ENCODE measurements around the gene PIP5K1B. TPM values are rescaled to one million over a fixed set of nuclear protein-coding genes. Genes with fewer than 3 reads are reported as not detected.

PIP5K1B gene
- total and polyA plus RNA-seq, 2 donors, result 0.94 to 1.2 TPM

DNA sequence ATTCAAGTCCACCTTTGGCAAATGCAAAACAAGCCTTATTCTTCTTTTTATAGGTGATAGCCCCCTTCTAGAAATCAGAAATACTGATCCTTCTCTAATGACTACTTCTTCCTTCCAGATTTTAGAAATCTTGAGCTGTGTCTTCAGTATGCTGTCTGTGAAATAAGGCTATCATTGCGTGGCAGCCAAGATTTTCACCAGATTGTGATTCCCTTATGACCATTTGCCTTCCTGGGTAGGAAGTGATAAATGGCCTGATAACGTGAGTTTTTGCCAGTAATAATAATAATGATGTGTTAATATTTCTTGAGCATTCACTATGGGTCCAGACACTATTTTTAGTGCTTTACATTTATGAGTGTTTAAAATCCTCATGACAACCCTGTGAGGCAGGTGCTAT, 80.9 kb downstream of the PIP5K1B start:
- WGBS, result 73% methylated on average over 2 of the region's 2 CpGs

GRCh38 chr9:68791169-68791568, 86.1 kb downstream of the PIP5K1B start:
- H3K4me3 ChIP-seq (ENCODE audit: low read length in 2 of 2), result no peak overlapping the region
- WGBS, result 97% methylated on average over 3 of the region's 3 CpGs
- no peaks in the 10 kb centered on the region for H3K4me1 ChIP-seq (ENCODE audit: control insufficient read depth in 2 of 2, insufficient read depth in 2 of 2, low read length in 2 of 2)
- no peak overlapping the region for H3K27ac ChIP-seq (ENCODE audit: low read depth in 1 of 2, low read length in 1 of 2)
- H3K36me3 ChIP-seq (ENCODE audit: control insufficient read depth in 2 of 2, insufficient read depth in 2 of 2, low read length in 1 of 2), result no peaks in the 10 kb centered on the region
- DNase-seq (ENCODE audit: low read depth in 6 of 9, low spot score in 9 of 9), result no peak
- no peaks in the 10 kb centered on the region for H3K9me3 ChIP-seq (ENCODE audit: control insufficient read depth in 2 of 2, insufficient read depth in 1 of 2, low read length in 1 of 2)
- no peaks in the 10 kb centered on the region for H3K27me3 ChIP-seq (ENCODE audit: control insufficient read depth in 2 of 2, insufficient read depth in 1 of 2, low read length in 1 of 2)

More for the DNA sequence above, 80.9 kb downstream of the PIP5K1B start:
- H3K27ac ChIP-seq (ENCODE audit: low read depth in 1 of 2, low read length in 1 of 2), result no peak overlapping the region
- H3K36me3 ChIP-seq (ENCODE audit: control insufficient read depth in 2 of 2, insufficient read depth in 2 of 2, low read length in 1 of 2), result no peaks in the 10 kb centered on the region
- H3K27me3 ChIP-seq (ENCODE audit: control insufficient read depth in 2 of 2, insufficient read depth in 1 of 2, low read length in 1 of 2), result no peaks in the 10 kb centered on the region
- no peak overlapping the region for H3K4me3 ChIP-seq (ENCODE audit: low read length in 2 of 2)
- DNase-seq (ENCODE audit: low read depth in 6 of 9, low spot score in 9 of 9), result no peak
- no peaks in the 10 kb centered on the region for H3K9me3 ChIP-seq (ENCODE audit: control insufficient read depth in 2 of 2, insufficient read depth in 1 of 2, low read length in 1 of 2)
- peaks cover 4 to 9% of the 10 kb centered on the region in 2 donors for H3K4me1 ChIP-seq (ENCODE audit: control insufficient read depth in 2 of 2, insufficient read depth in 2 of 2, low read length in 2 of 2)

- Histone ChIP-seq H3K4me1 (ENCODE audit: control insufficient read depth in 2 of 2, insufficient read depth in 2 of 2, low read length in 2 of 2) (no peaks in the 10 kb centered on the region), H3K27me3 (ENCODE audit: control insufficient read depth in 2 of 2, insufficient read depth in 1 of 2, low read length in 1 of 2) (no peaks in the 10 kb centered on the region), H3K4me3 (ENCODE audit: low read length in 2 of 2) (no peak overlapping the region), H3K27ac (ENCODE audit: low read depth in 1 of 2, low read length in 1 of 2) (no peak overlapping the region), H3K9me3 (ENCODE audit: control insufficient read depth in 2 of 2, insufficient read depth in 1 of 2, low read length in 1 of 2) (no peaks in the 10 kb centered on the region), H3K36me3 (ENCODE audit: control insufficient read depth in 2 of 2, insufficient read depth in 2 of 2, low read length in 1 of 2) (no peaks in the 10 kb centered on the region)
- WGBS, result 89% methylated on average over 6 of the region's 6 CpGs
- peak in 1 of 9 donors; percentile 14 for DNase-seq (ENCODE audit: low read depth in 6 of 9, low spot score in 9 of 9)
Observed at GRCh38 chr9:68793605-68794343, 88.7 kb downstream of the PIP5K1B start.

DNA sequence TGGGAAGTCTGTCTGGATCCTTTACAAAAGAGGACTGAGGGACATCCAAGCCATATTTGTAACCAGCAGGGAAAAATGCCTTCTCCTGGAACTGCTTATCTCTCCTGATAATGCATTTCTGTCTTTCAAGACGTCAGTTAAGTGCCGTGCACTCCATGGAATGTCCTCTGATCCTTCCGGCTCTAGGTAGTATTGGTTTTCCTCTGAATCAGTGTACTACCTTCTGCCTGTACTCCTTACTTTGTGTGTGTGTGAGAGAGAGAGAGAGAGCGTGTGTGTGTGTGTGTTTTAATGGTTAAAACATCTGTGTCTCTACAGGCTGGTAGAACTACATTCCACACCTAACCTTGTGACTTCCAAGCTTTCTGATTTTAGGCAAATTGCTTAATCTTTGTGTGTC, 89.9 kb downstream of the PIP5K1B start:
- Histone ChIP-seq H3K9me3 (ENCODE audit: control insufficient read depth in 2 of 2, insufficient read depth in 1 of 2, low read length in 1 of 2) (no peaks in the 10 kb centered on the region), H3K4me3 (ENCODE audit: low read length in 2 of 2) (no peak overlapping the region), H3K4me1 (ENCODE audit: control insufficient read depth in 2 of 2, insufficient read depth in 2 of 2, low read length in 2 of 2) (no peaks in the 10 kb centered on the region), H3K36me3 (ENCODE audit: control insufficient read depth in 2 of 2, insufficient read depth in 2 of 2, low read length in 1 of 2) (no peaks in the 10 kb centered on the region), H3K27ac (ENCODE audit: low read depth in 1 of 2, low read length in 1 of 2) (no peak overlapping the region), H3K27me3 (ENCODE audit: control insufficient read depth in 2 of 2, insufficient read depth in 1 of 2, low read length in 1 of 2) (no peaks in the 10 kb centered on the region)
- WGBS, result 91% methylated on average over 4 of the region's 4 CpGs
- no peak for DNase-seq (ENCODE audit: low read depth in 6 of 9, low spot score in 9 of 9)

DNA sequence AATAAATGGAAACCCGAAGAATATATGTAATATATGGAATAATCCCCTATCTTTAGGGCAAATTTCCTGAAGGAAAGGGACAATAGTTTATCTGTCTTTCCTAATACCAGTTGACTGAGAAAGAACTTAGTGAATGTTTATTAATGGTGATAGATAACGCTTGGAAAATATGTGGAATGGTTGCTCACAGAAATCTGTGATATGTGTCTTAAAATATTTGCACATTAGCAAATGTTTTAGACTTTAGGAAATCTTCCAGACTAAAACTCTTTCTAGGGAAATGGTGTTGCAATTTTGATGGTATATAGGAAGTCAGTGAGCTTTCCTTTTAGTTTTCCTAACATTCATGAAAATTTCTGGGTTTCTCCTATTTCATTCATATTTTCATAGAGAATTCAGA, 90.4 kb downstream of the PIP5K1B start:
- no peak overlapping the region for H3K27ac ChIP-seq (ENCODE audit: low read depth in 1 of 2, low read length in 1 of 2)
- no peak for DNase-seq (ENCODE audit: low read depth in 6 of 9, low spot score in 9 of 9)
- 96% methylated on average over 2 of the region's 2 CpGs for WGBS
- H3K9me3 ChIP-seq (ENCODE audit: control insufficient read depth in 2 of 2, insufficient read depth in 1 of 2, low read length in 1 of 2), result no peaks in the 10 kb centered on the region
- no peaks in the 10 kb centered on the region for H3K36me3 ChIP-seq (ENCODE audit: control insufficient read depth in 2 of 2, insufficient read depth in 2 of 2, low read length in 1 of 2)
- no peaks in the 10 kb centered on the region for H3K27me3 ChIP-seq (ENCODE audit: control insufficient read depth in 2 of 2, insufficient read depth in 1 of 2, low read length in 1 of 2)
- no peak overlapping the region for H3K4me3 ChIP-seq (ENCODE audit: low read length in 2 of 2)
- H3K4me1 ChIP-seq (ENCODE audit: control insufficient read depth in 2 of 2, insufficient read depth in 2 of 2, low read length in 2 of 2), result no peaks in the 10 kb centered on the region

- 95% methylated on average over 3 of the region's 3 CpGs for WGBS
- Histone ChIP-seq H3K9me3 (ENCODE audit: control insufficient read depth in 2 of 2, insufficient read depth in 1 of 2, low read length in 1 of 2) (no peaks in the 10 kb centered on the region), H3K36me3 (ENCODE audit: control insufficient read depth in 2 of 2, insufficient read depth in 2 of 2, low read length in 1 of 2) (no peaks in the 10 kb centered on the region), H3K4me1 (ENCODE audit: control insufficient read depth in 2 of 2, insufficient read depth in 2 of 2, low read length in 2 of 2) (no peaks in the 10 kb centered on the region), H3K27me3 (ENCODE audit: control insufficient read depth in 2 of 2, insufficient read depth in 1 of 2, low read length in 1 of 2) (no peaks in the 10 kb centered on the region), H3K4me3 (ENCODE audit: low read length in 2 of 2) (no peak overlapping the region), H3K27ac (ENCODE audit: low read depth in 1 of 2, low read length in 1 of 2) (no peak overlapping the region)
- DNase-seq (ENCODE audit: low read depth in 6 of 9, low spot score in 9 of 9), result no peak
Observed at GRCh38 chr9:68797116-68797515, 92.1 kb downstream of the PIP5K1B start.

- no peak overlapping the region for H3K27ac ChIP-seq (ENCODE audit: low read depth in 1 of 2, low read length in 1 of 2)
- no peaks in the 10 kb centered on the region for H3K36me3 ChIP-seq (ENCODE audit: control insufficient read depth in 2 of 2, insufficient read depth in 2 of 2, low read length in 1 of 2)
- no peak for DNase-seq (ENCODE audit: low read depth in 6 of 9, low spot score in 9 of 9)
- no peaks in the 10 kb centered on the region for H3K4me1 ChIP-seq (ENCODE audit: control insufficient read depth in 2 of 2, insufficient read depth in 2 of 2, low read length in 2 of 2)
- 11% methylated on average over 1 of the region's 1 CpG for WGBS
- no peak overlapping the region for H3K4me3 ChIP-seq (ENCODE audit: low read length in 2 of 2)
- H3K9me3 ChIP-seq (ENCODE audit: control insufficient read depth in 2 of 2, insufficient read depth in 1 of 2, low read length in 1 of 2), result no peaks in the 10 kb centered on the region
- H3K27me3 ChIP-seq (ENCODE audit: control insufficient read depth in 2 of 2, insufficient read depth in 1 of 2, low read length in 1 of 2), result no peaks in the 10 kb centered on the region
Observed at GRCh38 chr9:68798423-68798822, 93.4 kb downstream of the PIP5K1B start.

GRCh38 chr9:68800836-68801235, 95.8 kb downstream of the PIP5K1B start:
- Histone ChIP-seq H3K27me3 (ENCODE audit: control insufficient read depth in 2 of 2, insufficient read depth in 1 of 2, low read length in 1 of 2) (no peaks in the 10 kb centered on the region), H3K27ac (ENCODE audit: low read depth in 1 of 2, low read length in 1 of 2) (no peak overlapping the region), H3K4me3 (ENCODE audit: low read length in 2 of 2) (no peak overlapping the region), H3K4me1 (ENCODE audit: control insufficient read depth in 2 of 2, insufficient read depth in 2 of 2, low read length in 2 of 2) (no peaks in the 10 kb centered on the region), H3K9me3 (ENCODE audit: control insufficient read depth in 2 of 2, insufficient read depth in 1 of 2, low read length in 1 of 2) (no peaks in the 10 kb centered on the region), H3K36me3 (ENCODE audit: control insufficient read depth in 2 of 2, insufficient read depth in 2 of 2, low read length in 1 of 2) (no peaks in the 10 kb centered on the region)
- no peak for DNase-seq (ENCODE audit: low read depth in 6 of 9, low spot score in 9 of 9)
- 86% methylated on average over 2 of the region's 2 CpGs for WGBS

GRCh38 chr9:68802525-68803015, 97.5 kb downstream of the PIP5K1B start:
- Histone ChIP-seq H3K36me3 (ENCODE audit: control insufficient read depth in 2 of 2, insufficient read depth in 2 of 2, low read length in 1 of 2) (no peaks in the 10 kb centered on the region), H3K27me3 (ENCODE audit: control insufficient read depth in 2 of 2, insufficient read depth in 1 of 2, low read length in 1 of 2) (no peaks in the 10 kb centered on the region), H3K9me3 (ENCODE audit: control insufficient read depth in 2 of 2, insufficient read depth in 1 of 2, low read length in 1 of 2) (no peaks in the 10 kb centered on the region), H3K4me3 (ENCODE audit: low read length in 2 of 2) (no peak overlapping the region), H3K4me1 (ENCODE audit: control insufficient read depth in 2 of 2, insufficient read depth in 2 of 2, low read length in 2 of 2) (no peaks in the 10 kb centered on the region), H3K27ac (ENCODE audit: low read depth in 1 of 2, low read length in 1 of 2) (no peak overlapping the region)
- no peak for DNase-seq (ENCODE audit: low read depth in 6 of 9, low spot score in 9 of 9)
- WGBS, result 83% methylated on average over 6 of the region's 6 CpGs

Measured in thymus (tissue), 11 donors.